Panc1 (cell line): ENCODE results near the gene BCHE. TPM values are rescaled to one million over a fixed set of nuclear protein-coding genes. Genes with fewer than 3 reads are reported as not detected.

Source experiments
- ATAC-seq: fragments of 200-7000 bp; cut with Tn5 transposase; 2 replicates; pipeline ENCODE4 v1.9.1; 2020; ENCODE audit warnings: mild to moderate bottlenecking, moderate library complexity
- BruUV-seq: library from RNA; stranded (reverse); fragments of 400-500 nt; replicated peaks from 2 replicates; lab custom pipeline; 2021; lab: Mats Ljungman, UMichigan
- CTCF ChIA-PET: fragments of 300-600 bp; sonication (Branson Sonifier 250); formaldehyde crosslinking; loops from one replicate; lab custom pipeline; 2022; ENCODE audit warnings: antibody characterized with exemption; lab: Charles Lee
- POLR2A ChIA-PET: fragments of 300-600 bp; sonication (Branson Sonifier 250); formaldehyde crosslinking; loops from one replicate; lab custom pipeline; 2022; ENCODE audit warnings: antibody characterized with exemption; lab: Charles Lee
- DNase-seq: peaks from one replicate; pipeline ENCODE4 v3.0.0-alpha.2; 2010; ENCODE audit warnings: low read depth, low spot score
- H3K27ac ChIP-seq: 2 replicates; pipeline ENCODE4 v1.5.1; 2011; ENCODE audit warnings: mild to moderate bottlenecking, low read length, inconsistent platforms
- H3K27me3 ChIP-seq: fragments of 200-500 bp; sonication (Bioruptor generic); 2 replicates; pipeline ENCODE4 v1.6.0; 2014; ENCODE audit warnings: low read length, inconsistent platforms; ENCODE audit not compliant: control insufficient read depth, insufficient read depth
- H3K36me3 ChIP-seq: fragments of 200-500 bp; sonication (Bioruptor generic); 2 replicates; pipeline ENCODE4 v1.5.1; 2014; ENCODE audit warnings: inconsistent platforms, mild to moderate bottlenecking, low read length, moderate library complexity; ENCODE audit not compliant: control insufficient read depth, insufficient read depth
- H3K4me1 ChIP-seq: 2 replicates; pipeline ENCODE4 v1.5.1; 2011; ENCODE audit warnings: inconsistent platforms, mild to moderate bottlenecking, low read length, moderate library complexity; ENCODE audit not compliant: control insufficient read depth, insufficient read depth
- H3K4me3 ChIP-seq, 2 experiments: 2 replicates each; pipeline ENCODE4 v1.5.1; 2011 to 2012; ENCODE audit warnings: low read depth in 2 of 2, low read length in 2 of 2, mild to moderate bottlenecking in 2 of 2, inconsistent platforms in 1 of 2, moderate library complexity in 1 of 2
- H3K9me3 ChIP-seq: fragments of 200-500 bp; sonication (Bioruptor generic); 2 replicates; pipeline ENCODE4 v1.5.1; 2014; ENCODE audit warnings: low read depth, mild to moderate bottlenecking, inconsistent platforms, low read length, moderate library complexity; ENCODE audit not compliant: control insufficient read depth, insufficient read depth
- CTCF ChIP-seq: fragments of 450-650 bp; IDR thresholded peaks from 2 replicates; pipeline ENCODE4 v1.5.1; 2017; ENCODE audit warnings: mild to moderate bottlenecking
- POLR2AphosphoS5 ChIP-seq: IDR thresholded peaks from 2 replicates; pipeline ENCODE4 v1.6.1; 2012; ENCODE audit warnings: mild to moderate bottlenecking, low read depth, low read length, moderate library complexity
- SIN3A ChIP-seq: IDR thresholded peaks from 2 replicates; pipeline ENCODE4 v1.6.1; 2012; ENCODE audit warnings: low read depth, mild to moderate bottlenecking, low read length, moderate library complexity, borderline replicate concordance; ENCODE audit not compliant: insufficient read depth
- TCF7L2 ChIP-seq: IDR thresholded peaks from 2 replicates; pipeline ENCODE4 v1.6.1; 2011; ENCODE audit warnings: mild to moderate bottlenecking, low read depth, low read length, inconsistent platforms
- in situ Hi-C: cut with HindIII; loops from 2 replicates; pipeline ENCODE4 v1.10.0; 2016; ENCODE audit warnings: low sequenced_read_pairs, low pct_unique_long_range_greater_than_20kb
- intact Hi-C: fragments of 100-400 bp; cut with micrococcal nuclease; formaldehyde crosslinking; loops from one replicate; pipeline ENCODE4 v1.10.0; 2022; ENCODE audit not compliant: unreplicated experiment
- total RNA-seq: library from RNA; stranded (reverse); gene quantifications from one replicate; pipeline ENCODE4 v1.2.1, GENCODE V29; 2021; ENCODE audit not compliant: unreplicated experiment
- TF ChIP-seq, protein P1 (sequence below), 2 experiments: IDR thresholded peaks; 2 replicates each; pipeline ENCODE4 v1.6.1; 2011 to 2012; ENCODE audit warnings: low read depth in 2 of 2, control low read depth in 1 of 2, low read length in 1 of 2, mild to moderate bottlenecking in 1 of 2, moderate library complexity in 1 of 2; ENCODE audit not compliant: insufficient read depth in 1 of 2

The BCHE gene
- total RNA-seq, 1 experiment from 2014 or later: 1.5 TPM

- ChIA-PET POLR2A (interaction anchor here (0.6 to 0.7 kb wide), 2 partner anchors 9 to 31 kb away, joined by 4 read pairs; no protein-coding TSS in a partner anchor), CTCF (no interaction called here)
- Histone ChIP-seq H3K27ac (no peak overlapping the region), H3K27me3 (no peaks in the 10 kb centered on the region), H3K4me1 (no peaks in the 10 kb centered on the region), H3K36me3 (no peaks in the 10 kb centered on the region), H3K9me3 (0 out of 2 replicates have a peak, but pooled peaks cover 3% of the 10 kb centered on the region), H3K4me3 (no peak overlapping the region)
- ATAC-seq (no peak), DNase-seq (no peak)
- in situ Hi-C loops (no loop called here), intact Hi-C loops (no loop called here)
- no peak for TF ChIP-seq SIN3A
- no peak for TF ChIP-seq POLR2AphosphoS5
- TF ChIP-seq, protein P1, sequence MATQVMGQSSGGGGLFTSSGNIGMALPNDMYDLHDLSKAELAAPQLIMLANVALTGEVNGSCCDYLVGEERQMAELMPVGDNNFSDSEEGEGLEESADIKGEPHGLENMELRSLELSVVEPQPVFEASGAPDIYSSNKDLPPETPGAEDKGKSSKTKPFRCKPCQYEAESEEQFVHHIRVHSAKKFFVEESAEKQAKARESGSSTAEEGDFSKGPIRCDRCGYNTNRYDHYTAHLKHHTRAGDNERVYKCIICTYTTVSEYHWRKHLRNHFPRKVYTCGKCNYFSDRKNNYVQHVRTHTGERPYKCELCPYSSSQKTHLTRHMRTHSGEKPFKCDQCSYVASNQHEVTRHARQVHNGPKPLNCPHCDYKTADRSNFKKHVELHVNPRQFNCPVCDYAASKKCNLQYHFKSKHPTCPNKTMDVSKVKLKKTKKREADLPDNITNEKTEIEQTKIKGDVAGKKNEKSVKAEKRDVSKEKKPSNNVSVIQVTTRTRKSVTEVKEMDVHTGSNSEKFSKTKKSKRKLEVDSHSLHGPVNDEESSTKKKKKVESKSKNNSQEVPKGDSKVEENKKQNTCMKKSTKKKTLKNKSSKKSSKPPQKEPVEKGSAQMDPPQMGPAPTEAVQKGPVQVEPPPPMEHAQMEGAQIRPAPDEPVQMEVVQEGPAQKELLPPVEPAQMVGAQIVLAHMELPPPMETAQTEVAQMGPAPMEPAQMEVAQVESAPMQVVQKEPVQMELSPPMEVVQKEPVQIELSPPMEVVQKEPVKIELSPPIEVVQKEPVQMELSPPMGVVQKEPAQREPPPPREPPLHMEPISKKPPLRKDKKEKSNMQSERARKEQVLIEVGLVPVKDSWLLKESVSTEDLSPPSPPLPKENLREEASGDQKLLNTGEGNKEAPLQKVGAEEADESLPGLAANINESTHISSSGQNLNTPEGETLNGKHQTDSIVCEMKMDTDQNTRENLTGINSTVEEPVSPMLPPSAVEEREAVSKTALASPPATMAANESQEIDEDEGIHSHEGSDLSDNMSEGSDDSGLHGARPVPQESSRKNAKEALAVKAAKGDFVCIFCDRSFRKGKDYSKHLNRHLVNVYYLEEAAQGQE (IDR thresholded peaks at IDR 0.05; ENCODE audit: insufficient read depth in 1 of 2, low read depth in 2 of 2, low read length in 1 of 2): no peak
- TF ChIP-seq CTCF: no peak
- TF ChIP-seq TCF7L2: no peak
- BruUV-seq: no TSS peak
Measured at GRCh38 chr3:165827233-165827632, 10.0 kb downstream of the BCHE start.

DNA sequence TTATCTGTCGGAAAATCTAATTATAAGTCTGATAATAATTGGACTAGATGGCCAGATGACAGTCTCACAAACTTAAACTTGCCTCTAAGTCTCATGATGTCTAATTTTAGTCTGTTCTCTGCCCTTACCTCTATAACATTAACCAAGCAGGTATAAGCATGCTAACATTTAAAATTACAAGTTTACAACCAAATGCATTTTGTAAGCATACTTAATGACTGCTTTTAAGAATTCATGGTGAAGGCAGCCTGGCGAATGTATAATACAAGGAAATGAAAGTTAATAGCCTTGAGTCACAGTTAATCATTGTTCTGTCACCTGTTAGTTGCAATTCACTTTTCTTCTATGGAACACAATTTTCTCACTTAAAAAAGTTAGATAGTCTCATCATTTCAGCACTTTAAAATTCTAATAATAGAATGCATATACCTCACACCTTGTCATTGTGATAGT lies 16.5 kb downstream of the BCHE start:
- Histone ChIP-seq H3K4me3 (no peak overlapping the region), H3K4me1 (no peaks in the 10 kb centered on the region), H3K27ac (no peak overlapping the region), H3K9me3 (0 out of 2 replicates have a peak, but pooled peaks cover 3% of the 10 kb centered on the region), H3K27me3 (no peaks in the 10 kb centered on the region), H3K36me3 (no peaks in the 10 kb centered on the region)
- BruUV-seq: no TSS peak
- CTCF ChIA-PET: no interaction called here
- no peak for ATAC-seq
- no peak for DNase-seq
- intact Hi-C loops (no loop called here), in situ Hi-C loops (no loop called here)
- TF ChIP-seq POLR2AphosphoS5 (no peak), CTCF (no peak)
- TF ChIP-seq, protein P1 (IDR thresholded peaks at IDR 0.05; ENCODE audit: insufficient read depth in 1 of 2, low read depth in 2 of 2, low read length in 1 of 2): no peak
- POLR2A ChIA-PET: no interaction called here
